ENCODE measurements around the gene LPAR6. TPM values are rescaled to one million over a fixed set of nuclear protein-coding genes. Genes with fewer than 3 reads are reported as not detected.

The LPAR6 gene
- 2.4 and 4.8 TPM in 2 replicates for total RNA-seq

GRCh38 chr13:48412881-48413351, at the start of gene LPAR6:
Gene LPAR6 (minus strand): TSS chr13:48413113. CDS start chr13:48412423, 690 bp downstream.

Small RNA genes within 50 kb of the gene (small RNA-seq; reads per million reads assigned to genes)
- not detected for gene RF00017

Other genes starting within 250 kb of the LPAR6 start
- gene ITM2B, start 179.9 kb downstream of the LPAR6 start, total RNA-seq, result 378 and 422 TPM in 2 replicates
- 34.6 and 35.2 TPM in 2 replicates for gene RB1, start 109.4 kb downstream of the LPAR6 start, total RNA-seq
- gene RCBTB2, start 120.0 kb upstream of the LPAR6 start, total RNA-seq, result 10.3 and 14.8 TPM in 2 replicates
- gene CYSLTR2, start 240.8 kb upstream of the LPAR6 start, total RNA-seq, result not detected in 2 replicates

All from articular chondrocyte of knee joint (primary cell).